ENCODE results near the gene MED31.

DNA sequence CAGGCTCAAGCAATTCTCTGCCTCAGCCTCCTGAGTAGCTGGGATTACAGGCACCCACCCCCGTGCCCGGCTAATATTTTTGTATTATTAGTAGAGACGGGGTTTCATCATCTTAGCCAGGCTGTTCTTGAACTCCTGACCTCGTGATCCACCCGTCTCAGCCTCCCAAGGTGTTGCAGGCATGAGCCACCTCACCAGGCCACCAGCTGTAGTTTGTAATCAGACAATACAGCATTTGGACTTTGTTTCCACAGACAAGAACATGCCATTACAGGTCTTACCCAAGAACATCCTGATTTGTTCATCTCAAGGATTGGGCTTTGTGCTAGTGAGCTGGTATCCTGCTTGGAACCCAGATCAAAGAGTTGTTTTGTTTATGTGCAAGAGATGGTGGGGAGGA is 30.3 kb upstream of the MED31 start:
- TF ChIP-seq HDAC2 (IDR thresholded peaks at IDR 0.05), result no peak
- TF ChIP-seq, protein P1, sequence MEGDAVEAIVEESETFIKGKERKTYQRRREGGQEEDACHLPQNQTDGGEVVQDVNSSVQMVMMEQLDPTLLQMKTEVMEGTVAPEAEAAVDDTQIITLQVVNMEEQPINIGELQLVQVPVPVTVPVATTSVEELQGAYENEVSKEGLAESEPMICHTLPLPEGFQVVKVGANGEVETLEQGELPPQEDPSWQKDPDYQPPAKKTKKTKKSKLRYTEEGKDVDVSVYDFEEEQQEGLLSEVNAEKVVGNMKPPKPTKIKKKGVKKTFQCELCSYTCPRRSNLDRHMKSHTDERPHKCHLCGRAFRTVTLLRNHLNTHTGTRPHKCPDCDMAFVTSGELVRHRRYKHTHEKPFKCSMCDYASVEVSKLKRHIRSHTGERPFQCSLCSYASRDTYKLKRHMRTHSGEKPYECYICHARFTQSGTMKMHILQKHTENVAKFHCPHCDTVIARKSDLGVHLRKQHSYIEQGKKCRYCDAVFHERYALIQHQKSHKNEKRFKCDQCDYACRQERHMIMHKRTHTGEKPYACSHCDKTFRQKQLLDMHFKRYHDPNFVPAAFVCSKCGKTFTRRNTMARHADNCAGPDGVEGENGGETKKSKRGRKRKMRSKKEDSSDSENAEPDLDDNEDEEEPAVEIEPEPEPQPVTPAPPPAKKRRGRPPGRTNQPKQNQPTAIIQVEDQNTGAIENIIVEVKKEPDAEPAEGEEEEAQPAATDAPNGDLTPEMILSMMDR (IDR thresholded peaks at IDR 0.05), result no peak
- TF ChIP-seq FOSB (CRISPR knock-in tag; IDR thresholded peaks at IDR 0.05), result no peak
